Sigmoid colon (tissue), 4 donors: ENCODE data around the gene KASH5.

Source experiments
- EP300 ChIP-seq, 4 donors: sonication (generic); formaldehyde crosslinking; IDR thresholded peaks; one replicate each; pipeline ENCODE4 v1.6.1; 2017; ENCODE audit warnings: antibody characterized with exemption in 4 of 4
- POLR2A ChIP-seq, 2 donors: fragments of 450-650 bp; IDR thresholded peaks; one replicate each; pipeline ENCODE4 v1.6.1; 2016; ENCODE audit warnings: antibody characterized with exemption in 2 of 2, mild to moderate bottlenecking in 2 of 2, moderate library complexity in 2 of 2
- POLR2AphosphoS5 ChIP-seq, 4 donors: sonication (generic); formaldehyde crosslinking; IDR thresholded peaks; one replicate each; pipeline ENCODE4 v1.6.1; 2017; ENCODE audit warnings: antibody characterized with exemption in 4 of 4
- TF ChIP-seq, protein P1 (sequence below), 4 experiments: fragments of 450-650 bp in 3 of 4; fragments of 200-600 bp in 1 of 4; IDR thresholded peaks; one replicate each; pipeline ENCODE4 v1.5.1; 2016 to 2019; ENCODE audit warnings: antibody characterized with exemption in 4 of 4, mild to moderate bottlenecking in 3 of 4, moderate library complexity in 2 of 4

DNA sequence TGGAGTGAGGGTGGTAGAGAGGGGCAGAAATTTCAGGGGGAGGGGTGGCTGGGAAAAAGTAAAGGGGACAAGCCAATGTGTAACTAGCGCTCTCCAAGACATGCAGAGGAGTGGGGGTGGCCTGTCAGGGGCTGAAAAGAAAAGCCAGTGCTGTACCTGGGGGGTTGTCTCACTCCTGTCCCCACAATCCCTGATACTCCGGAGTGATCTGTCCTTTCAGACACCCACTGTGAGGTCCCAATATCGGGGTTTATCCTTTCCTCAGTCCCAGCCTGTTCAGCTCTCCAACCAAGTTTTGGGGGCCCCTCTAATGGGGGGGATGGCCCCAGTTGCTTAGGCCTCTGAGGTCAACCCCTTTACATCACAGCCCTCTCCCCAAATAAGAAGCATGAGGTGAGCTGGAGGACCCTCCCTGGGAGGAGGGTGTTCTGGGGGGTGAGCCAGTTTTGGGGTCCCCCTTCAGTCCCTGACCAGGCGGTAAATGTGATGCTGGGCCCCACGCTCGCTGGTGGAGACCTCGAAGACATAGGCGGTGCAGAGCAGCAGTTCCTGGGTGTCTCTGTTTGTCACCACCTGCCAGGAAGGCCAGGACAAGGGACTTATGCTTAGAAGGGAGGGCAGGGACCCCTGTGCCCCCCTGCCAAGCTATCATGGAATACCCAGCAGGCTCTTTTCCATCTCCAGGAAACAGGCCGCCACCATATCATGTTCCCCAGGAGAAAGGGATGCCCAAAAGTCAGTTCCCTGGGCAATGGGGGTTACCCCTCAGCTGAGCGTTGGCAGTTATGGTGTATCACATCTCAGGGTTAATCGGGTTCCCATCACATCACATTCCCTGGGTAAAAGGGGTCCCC lies 47.0 kb upstream of the KASH5 start:
- TF ChIP-seq, protein P1, sequence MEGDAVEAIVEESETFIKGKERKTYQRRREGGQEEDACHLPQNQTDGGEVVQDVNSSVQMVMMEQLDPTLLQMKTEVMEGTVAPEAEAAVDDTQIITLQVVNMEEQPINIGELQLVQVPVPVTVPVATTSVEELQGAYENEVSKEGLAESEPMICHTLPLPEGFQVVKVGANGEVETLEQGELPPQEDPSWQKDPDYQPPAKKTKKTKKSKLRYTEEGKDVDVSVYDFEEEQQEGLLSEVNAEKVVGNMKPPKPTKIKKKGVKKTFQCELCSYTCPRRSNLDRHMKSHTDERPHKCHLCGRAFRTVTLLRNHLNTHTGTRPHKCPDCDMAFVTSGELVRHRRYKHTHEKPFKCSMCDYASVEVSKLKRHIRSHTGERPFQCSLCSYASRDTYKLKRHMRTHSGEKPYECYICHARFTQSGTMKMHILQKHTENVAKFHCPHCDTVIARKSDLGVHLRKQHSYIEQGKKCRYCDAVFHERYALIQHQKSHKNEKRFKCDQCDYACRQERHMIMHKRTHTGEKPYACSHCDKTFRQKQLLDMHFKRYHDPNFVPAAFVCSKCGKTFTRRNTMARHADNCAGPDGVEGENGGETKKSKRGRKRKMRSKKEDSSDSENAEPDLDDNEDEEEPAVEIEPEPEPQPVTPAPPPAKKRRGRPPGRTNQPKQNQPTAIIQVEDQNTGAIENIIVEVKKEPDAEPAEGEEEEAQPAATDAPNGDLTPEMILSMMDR (IDR thresholded peaks at IDR 0.05) = no peak
- TF ChIP-seq EP300 (IDR thresholded peaks at IDR 0.05) = no peak
- no peak for TF ChIP-seq POLR2A (IDR thresholded peaks at IDR 0.05)
- TF ChIP-seq POLR2AphosphoS5 (IDR thresholded peaks at IDR 0.05) = no peak
